HEK293 (cell line): ENCODE results near the gene HOXB1.

Source experiments
- CTCF ChIA-PET: fragments of 350-600 bp; formaldehyde crosslinking; extraction: SDS; loops from one replicate; lab custom pipeline; 2021; ENCODE audit warnings: antibody characterized with exemption; lab: Yijun Ruan, JAX
- POLR2A ChIA-PET: fragments of 300-600 bp; formaldehyde crosslinking; extraction: SDS; loops from one replicate; lab custom pipeline; 2020; ENCODE audit warnings: antibody characterized with exemption, inconsistent platforms; lab: Yijun Ruan, JAX
- H3K27ac ChIP-seq: fragments of 200-500 bp; sonication (Bioruptor generic); 2 replicates; pipeline ENCODE4 v1.5.1; 2014; ENCODE audit warnings: low read depth, low read length, control low read depth, inconsistent platforms; ENCODE audit errors: extremely low read depth
- H3K36me3 ChIP-seq, 2 experiments: fragments of 200-500 bp in 1 of 2; sonication (Bioruptor generic) in 1 of 2; 1 replicate in 1 of 2; 2 replicates in 1 of 2; pipeline ENCODE4 v1.5.1; 2014 to 2017; ENCODE audit warnings: inconsistent platforms in 2 of 2, low read length in 2 of 2; ENCODE audit not compliant: control insufficient read depth in 2 of 2, insufficient read depth in 1 of 2
- H3K4me1 ChIP-seq: fragments of 200-500 bp; sonication (Bioruptor generic); 2 replicates; pipeline ENCODE4 v1.5.1; 2014; ENCODE audit warnings: mild to moderate bottlenecking, low read length, inconsistent platforms; ENCODE audit not compliant: control insufficient read depth, insufficient read depth
- H3K4me3 ChIP-seq: 2 replicates; pipeline ENCODE4 v1.5.1; 2011; ENCODE audit warnings: low read depth, mild to moderate bottlenecking, control low read depth, low read length, moderate library complexity
- H3K9me3 ChIP-seq: fragments of 200-500 bp; sonication (Bioruptor generic); 2 replicates; pipeline ENCODE4 v1.5.1; 2014; ENCODE audit warnings: low read depth, low read length, inconsistent platforms; ENCODE audit not compliant: control insufficient read depth, insufficient read depth
- KLF9 ChIP-seq: fragments of 450-650 bp; formaldehyde crosslinking; IDR thresholded peaks from 2 replicates; pipeline ENCODE4 v1.5.1; 2016; ENCODE audit warnings: missing biosample characterization, missing genetic modification characterization, low read depth
- MYNN ChIP-seq: fragments of 450-650 bp; formaldehyde crosslinking; IDR thresholded peaks from 2 replicates; pipeline ENCODE4 v1.5.1; 2016; ENCODE audit warnings: missing biosample characterization, missing genetic modification characterization, borderline replicate concordance
- OSR2 ChIP-seq: fragments of 450-650 bp; formaldehyde crosslinking; IDR thresholded peaks from 2 replicates; pipeline ENCODE4 v1.5.1; 2016; ENCODE audit warnings: missing biosample characterization, missing genetic modification characterization
- PRDM1 ChIP-seq: fragments of 450-650 bp; formaldehyde crosslinking; IDR thresholded peaks from 2 replicates; pipeline ENCODE4; 2016; ENCODE audit warnings: missing biosample characterization, missing genetic modification characterization
- YY2 ChIP-seq: fragments of 450-650 bp; formaldehyde crosslinking; IDR thresholded peaks from 2 replicates; pipeline ENCODE4 v1.5.1; 2016; ENCODE audit warnings: missing biosample characterization, missing genetic modification characterization
- ZNF140 ChIP-seq: fragments of 450-650 bp; formaldehyde crosslinking; IDR thresholded peaks from 2 replicates; pipeline ENCODE4 v1.5.1; 2016; ENCODE audit warnings: missing biosample characterization, missing genetic modification characterization
- ZNF24 ChIP-seq: fragments of 450-650 bp; formaldehyde crosslinking; IDR thresholded peaks from 2 replicates; pipeline ENCODE4 v1.5.1; 2016; ENCODE audit warnings: missing biosample characterization, missing genetic modification characterization
- ZNF366 ChIP-seq: fragments of 450-650 bp; formaldehyde crosslinking; conservative IDR thresholded peaks from 2 replicates; pipeline ENCODE4 v1.5.1; 2016; ENCODE audit warnings: missing biosample characterization, missing genetic modification characterization
- ZNF404 ChIP-seq: fragments of 450-650 bp; formaldehyde crosslinking; IDR thresholded peaks from 2 replicates; pipeline ENCODE4 v1.5.1; 2017; ENCODE audit warnings: missing biosample characterization, missing genetic modification characterization
- ZNF548 ChIP-seq: fragments of 450-650 bp; formaldehyde crosslinking; IDR thresholded peaks from 2 replicates; pipeline ENCODE4 v1.5.1; 2016; ENCODE audit warnings: missing biosample characterization, missing genetic modification characterization
- ZNF791 ChIP-seq: fragments of 450-650 bp; formaldehyde crosslinking; IDR thresholded peaks from 2 replicates; pipeline ENCODE4 v1.5.1; 2016; ENCODE audit warnings: missing biosample characterization, missing genetic modification characterization
- ZSCAN30 ChIP-seq: fragments of 450-650 bp; IDR thresholded peaks from 2 replicates; pipeline ENCODE4 v1.5.1; 2018; ENCODE audit warnings: missing biosample characterization, mild to moderate bottlenecking, missing genetic modification characterization, moderate library complexity
- TF ChIP-seq, protein P1 (sequence below): fragments of 450-650 bp; IDR thresholded peaks from 2 replicates; pipeline ENCODE4 v1.5.1; 2018; ENCODE audit warnings: missing biosample characterization, missing genetic modification characterization
- TF ChIP-seq, protein P2 (sequence below): fragments of 450-650 bp; formaldehyde crosslinking; IDR thresholded peaks from 2 replicates; pipeline ENCODE4 v1.5.1; 2017; ENCODE audit warnings: missing biosample characterization, missing genetic modification characterization
- TF ChIP-seq, protein P3 (sequence below): fragments of 450-650 bp; formaldehyde crosslinking; IDR thresholded peaks from 2 replicates; pipeline ENCODE4 v1.5.1; 2016; ENCODE audit warnings: missing biosample characterization, missing genetic modification characterization
- TF ChIP-seq, protein P4 (sequence below): fragments of 450-650 bp; formaldehyde crosslinking; IDR thresholded peaks from 2 replicates; pipeline ENCODE4 v1.5.1; 2017; ENCODE audit warnings: missing biosample characterization, missing genetic modification characterization
- TF ChIP-seq, protein P5 (sequence below): fragments of 450-650 bp; formaldehyde crosslinking; IDR thresholded peaks from 2 replicates; pipeline ENCODE4 v1.5.1; 2016; ENCODE audit warnings: missing biosample characterization, missing genetic modification characterization

The HOXB1 gene

DNA sequence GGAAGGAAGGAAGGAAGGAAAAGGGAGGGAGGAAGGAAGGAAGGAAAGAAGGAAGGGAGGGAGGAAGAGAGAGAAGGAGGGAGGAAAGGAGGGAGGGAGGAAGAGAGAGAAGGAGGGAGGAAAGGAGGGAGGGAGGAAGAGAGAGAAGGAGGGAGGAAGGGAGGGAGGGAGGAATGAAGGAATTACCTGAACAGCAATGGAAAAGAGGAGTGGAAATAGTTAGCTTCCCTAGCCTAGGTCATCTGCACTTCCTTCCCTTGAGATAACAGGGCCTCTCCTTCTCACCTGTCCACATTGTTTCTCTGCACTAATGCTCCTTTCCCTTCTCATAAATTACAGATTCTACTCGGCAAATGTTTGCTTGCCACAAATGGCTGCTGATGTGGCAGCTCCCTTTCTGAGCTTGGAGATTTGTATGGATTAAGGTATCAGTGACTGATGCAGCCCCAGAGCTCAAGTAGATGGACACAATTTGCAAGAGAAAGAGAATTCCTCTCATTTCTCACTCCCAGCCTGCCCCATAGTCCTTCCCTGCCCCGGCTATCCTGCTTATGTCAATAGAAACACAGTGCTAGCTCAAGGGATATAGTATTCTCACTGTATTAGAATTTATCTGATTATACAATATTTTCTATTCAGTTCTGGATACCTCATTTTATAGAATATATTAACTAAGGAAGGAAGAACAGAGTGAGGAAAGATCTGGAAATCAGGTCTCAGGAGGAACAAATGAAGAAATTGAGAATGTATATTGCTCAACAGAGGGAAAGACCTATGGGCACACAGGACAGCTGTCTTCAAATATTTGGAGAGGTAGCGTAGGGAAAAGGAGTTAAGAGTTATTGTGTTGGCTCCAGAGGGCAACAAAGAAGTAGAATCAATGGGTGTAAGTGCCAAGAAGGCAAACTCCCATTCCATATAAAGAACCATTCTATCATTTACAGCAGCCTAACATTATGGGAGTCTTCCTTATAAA is 14.6 kb downstream of the HOXB1 start:
- POLR2A ChIA-PET: no interaction called here
- no peaks in the 10 kb centered on the region for H3K36me3 ChIP-seq
- TF ChIP-seq ZNF791 (tag by site-specific recombination) (0 out of 2 replicates have a peak, but pooled peaks have one; percentile 20), ZNF404 (tag by site-specific recombination) (no peak), YY2 (no peak), ZNF140 (tag by site-specific recombination) (no peak), ZNF366 (tag by site-specific recombination) (peak; percentile 97), PRDM1 (tag by site-specific recombination) (0 out of 2 replicates have a peak, but pooled peaks have one; percentile 17), ZNF24 (tag by site-specific recombination) (no peak), ZSCAN30 (tag by site-specific recombination) (no peak), ZNF548 (tag by site-specific recombination) (no peak), OSR2 (no peak), KLF9 (tag by site-specific recombination) (no peak), MYNN (tag by site-specific recombination) (no peak)
- TF ChIP-seq, protein P1, sequence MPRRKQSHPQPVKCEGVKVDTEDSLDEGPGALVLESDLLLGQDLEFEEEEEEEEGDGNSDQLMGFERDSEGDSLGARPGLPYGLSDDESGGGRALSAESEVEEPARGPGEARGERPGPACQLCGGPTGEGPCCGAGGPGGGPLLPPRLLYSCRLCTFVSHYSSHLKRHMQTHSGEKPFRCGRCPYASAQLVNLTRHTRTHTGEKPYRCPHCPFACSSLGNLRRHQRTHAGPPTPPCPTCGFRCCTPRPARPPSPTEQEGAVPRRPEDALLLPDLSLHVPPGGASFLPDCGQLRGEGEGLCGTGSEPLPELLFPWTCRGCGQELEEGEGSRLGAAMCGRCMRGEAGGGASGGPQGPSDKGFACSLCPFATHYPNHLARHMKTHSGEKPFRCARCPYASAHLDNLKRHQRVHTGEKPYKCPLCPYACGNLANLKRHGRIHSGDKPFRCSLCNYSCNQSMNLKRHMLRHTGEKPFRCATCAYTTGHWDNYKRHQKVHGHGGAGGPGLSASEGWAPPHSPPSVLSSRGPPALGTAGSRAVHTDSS (tag by site-specific recombination): no peak
- TF ChIP-seq, protein P2, sequence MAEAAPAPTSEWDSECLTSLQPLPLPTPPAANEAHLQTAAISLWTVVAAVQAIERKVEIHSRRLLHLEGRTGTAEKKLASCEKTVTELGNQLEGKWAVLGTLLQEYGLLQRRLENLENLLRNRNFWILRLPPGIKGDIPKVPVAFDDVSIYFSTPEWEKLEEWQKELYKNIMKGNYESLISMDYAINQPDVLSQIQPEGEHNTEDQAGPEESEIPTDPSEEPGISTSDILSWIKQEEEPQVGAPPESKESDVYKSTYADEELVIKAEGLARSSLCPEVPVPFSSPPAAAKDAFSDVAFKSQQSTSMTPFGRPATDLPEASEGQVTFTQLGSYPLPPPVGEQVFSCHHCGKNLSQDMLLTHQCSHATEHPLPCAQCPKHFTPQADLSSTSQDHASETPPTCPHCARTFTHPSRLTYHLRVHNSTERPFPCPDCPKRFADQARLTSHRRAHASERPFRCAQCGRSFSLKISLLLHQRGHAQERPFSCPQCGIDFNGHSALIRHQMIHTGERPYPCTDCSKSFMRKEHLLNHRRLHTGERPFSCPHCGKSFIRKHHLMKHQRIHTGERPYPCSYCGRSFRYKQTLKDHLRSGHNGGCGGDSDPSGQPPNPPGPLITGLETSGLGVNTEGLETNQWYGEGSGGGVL: 0 out of 2 replicates have a peak, but pooled peaks have one; percentile 2
- TF ChIP-seq, protein P3, sequence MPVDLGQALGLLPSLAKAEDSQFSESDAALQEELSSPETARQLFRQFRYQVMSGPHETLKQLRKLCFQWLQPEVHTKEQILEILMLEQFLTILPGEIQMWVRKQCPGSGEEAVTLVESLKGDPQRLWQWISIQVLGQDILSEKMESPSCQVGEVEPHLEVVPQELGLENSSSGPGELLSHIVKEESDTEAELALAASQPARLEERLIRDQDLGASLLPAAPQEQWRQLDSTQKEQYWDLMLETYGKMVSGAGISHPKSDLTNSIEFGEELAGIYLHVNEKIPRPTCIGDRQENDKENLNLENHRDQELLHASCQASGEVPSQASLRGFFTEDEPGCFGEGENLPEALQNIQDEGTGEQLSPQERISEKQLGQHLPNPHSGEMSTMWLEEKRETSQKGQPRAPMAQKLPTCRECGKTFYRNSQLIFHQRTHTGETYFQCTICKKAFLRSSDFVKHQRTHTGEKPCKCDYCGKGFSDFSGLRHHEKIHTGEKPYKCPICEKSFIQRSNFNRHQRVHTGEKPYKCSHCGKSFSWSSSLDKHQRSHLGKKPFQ (tag by site-specific recombination): no peak
- TF ChIP-seq, protein P4, sequence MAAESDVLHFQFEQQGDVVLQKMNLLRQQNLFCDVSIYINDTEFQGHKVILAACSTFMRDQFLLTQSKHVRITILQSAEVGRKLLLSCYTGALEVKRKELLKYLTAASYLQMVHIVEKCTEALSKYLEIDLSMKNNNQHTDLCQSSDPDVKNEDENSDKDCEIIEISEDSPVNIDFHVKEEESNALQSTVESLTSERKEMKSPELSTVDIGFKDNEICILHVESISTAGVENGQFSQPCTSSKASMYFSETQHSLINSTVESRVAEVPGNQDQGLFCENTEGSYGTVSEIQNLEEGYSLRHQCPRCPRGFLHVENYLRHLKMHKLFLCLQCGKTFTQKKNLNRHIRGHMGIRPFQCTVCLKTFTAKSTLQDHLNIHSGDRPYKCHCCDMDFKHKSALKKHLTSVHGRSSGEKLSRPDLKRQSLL: no peak
- TF ChIP-seq, protein P5, sequence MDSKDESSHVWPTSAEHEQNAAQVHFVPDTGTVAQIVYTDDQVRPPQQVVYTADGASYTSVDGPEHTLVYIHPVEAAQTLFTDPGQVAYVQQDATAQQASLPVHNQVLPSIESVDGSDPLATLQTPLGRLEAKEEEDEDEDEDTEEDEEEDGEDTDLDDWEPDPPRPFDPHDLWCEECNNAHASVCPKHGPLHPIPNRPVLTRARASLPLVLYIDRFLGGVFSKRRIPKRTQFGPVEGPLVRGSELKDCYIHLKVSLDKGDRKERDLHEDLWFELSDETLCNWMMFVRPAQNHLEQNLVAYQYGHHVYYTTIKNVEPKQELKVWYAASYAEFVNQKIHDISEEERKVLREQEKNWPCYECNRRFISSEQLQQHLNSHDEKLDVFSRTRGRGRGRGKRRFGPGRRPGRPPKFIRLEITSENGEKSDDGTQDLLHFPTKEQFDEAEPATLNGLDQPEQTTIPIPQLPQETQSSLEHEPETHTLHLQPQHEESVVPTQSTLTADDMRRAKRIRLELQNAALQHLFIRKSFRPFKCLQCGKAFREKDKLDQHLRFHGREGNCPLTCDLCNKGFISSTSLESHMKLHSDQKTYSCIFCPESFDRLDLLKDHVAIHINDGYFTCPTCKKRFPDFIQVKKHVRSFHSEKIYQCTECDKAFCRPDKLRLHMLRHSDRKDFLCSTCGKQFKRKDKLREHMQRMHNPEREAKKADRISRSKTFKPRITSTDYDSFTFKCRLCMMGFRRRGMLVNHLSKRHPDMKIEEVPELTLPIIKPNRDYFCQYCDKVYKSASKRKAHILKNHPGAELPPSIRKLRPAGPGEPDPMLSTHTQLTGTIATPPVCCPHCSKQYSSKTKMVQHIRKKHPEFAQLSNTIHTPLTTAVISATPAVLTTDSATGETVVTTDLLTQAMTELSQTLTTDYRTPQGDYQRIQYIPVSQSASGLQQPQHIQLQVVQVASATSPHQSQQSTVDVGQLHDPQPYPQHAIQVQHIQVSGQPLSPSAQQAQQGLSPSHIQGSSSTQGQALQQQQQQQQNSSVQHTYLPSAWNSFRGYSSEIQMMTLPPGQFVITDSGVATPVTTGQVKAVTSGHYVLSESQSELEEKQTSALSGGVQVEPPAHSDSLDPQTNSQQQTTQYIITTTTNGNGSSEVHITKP (tag by site-specific recombination): no peak
- TF ChIP-seq, all 188 proteins: peak for 4
- Histone ChIP-seq H3K4me3 (no peak overlapping the region), H3K4me1 (peaks cover 22% of the 10 kb centered on the region), H3K9me3 (no peaks in the 10 kb centered on the region), H3K27ac (no peak overlapping the region)
- CTCF ChIA-PET: interaction anchor here (0.6 to 1.6 kb wide), 8 partner anchors 10 to 44 kb away, joined by 3 to 10 read pairs (median 4); no protein-coding TSS in a partner anchor
